Mesothelial cell of epicardium (in vitro differentiated cells): ENCODE data around the gene METAP1D. TPM values are rescaled to one million over a fixed set of nuclear protein-coding genes. Genes with fewer than 3 reads are reported as not detected.
"Not testable (repeated sequence)": the region's sequence is repeated elsewhere in the genome, so short reads cannot be mapped to it uniquely, and the experiment has no call there.

Experiments
- DNase-seq, 2 experiments: peaks; one replicate each; pipeline ENCODE4 v3.0.0; 2021; ENCODE audit warnings: low spot score in 2 of 2; ENCODE audit not compliant: unreplicated experiment in 2 of 2
- H3K27ac Mint-ChIP-seq: 2 replicates; pipeline ENCODE4 v1.8.0; 2021; ENCODE audit warnings: mixed read lengths
- H3K27me3 Mint-ChIP-seq: 2 replicates; pipeline ENCODE4 v1.8.0; 2021; ENCODE audit warnings: low read depth, mixed read lengths
- H3K36me3 Mint-ChIP-seq: 2 replicates; pipeline ENCODE4 v1.8.0; 2021; ENCODE audit warnings: mixed read lengths
- H3K4me1 Mint-ChIP-seq: 2 replicates; pipeline ENCODE4 v1.8.0; 2021; ENCODE audit warnings: mixed read lengths
- H3K4me3 Mint-ChIP-seq: 2 replicates; pipeline ENCODE4 v1.8.0; 2021; ENCODE audit warnings: mild to moderate bottlenecking, moderate library complexity, mixed read lengths
- H3K9me3 Mint-ChIP-seq: 2 replicates; pipeline ENCODE4 v1.8.0; 2021; ENCODE audit warnings: mixed read lengths
- CTCF ChIP-seq: fragments of 200-600 bp; sonication (generic); IDR thresholded peaks from one replicate; pipeline ENCODE4 v1.5.0; 2021; ENCODE audit warnings: antibody characterized with exemption; ENCODE audit not compliant: unreplicated experiment
- total RNA-seq: library from RNA; stranded (reverse); gene quantifications from 3 replicates; pipeline ENCODE4 v1.2.1, GENCODE V29; 2021

METAP1D gene
- total RNA-seq, 1 donor from 2014 or later, result 13.5 TPM

GRCh38 chr2:172050479-172051125, 50.8 kb downstream of the METAP1D start:
- no peak overlapping the region for H3K4me3 Mint-ChIP-seq
- no peak for TF ChIP-seq CTCF
- H3K9me3 Mint-ChIP-seq, result no peaks in the 10 kb centered on the region
- peak overlapping the region; percentile 54 for H3K27ac Mint-ChIP-seq
- peaks cover 41% of the 10 kb centered on the region for H3K4me1 Mint-ChIP-seq
- DNase-seq, result no peak
- no peaks in the 10 kb centered on the region for H3K36me3 Mint-ChIP-seq
- no peaks in the 10 kb centered on the region for H3K27me3 Mint-ChIP-seq

- H3K27ac Mint-ChIP-seq, result peak overlapping the region; percentile 43
- DNase-seq, result no peak
Observed at GRCh38 chr2:172052000-172052983, 52.5 kb downstream of the METAP1D start.

GRCh38 chr2:172053486-172053885, 53.7 kb downstream of the METAP1D start:
- Mint-ChIP-seq H3K9me3 (no peaks in the 10 kb centered on the region), H3K4me1 (peaks cover 34% of the 10 kb centered on the region), H3K36me3 (no peaks in the 10 kb centered on the region), H3K27me3 (peaks cover 10% of the 10 kb centered on the region), H3K27ac (peak overlapping the region; percentile 9), H3K4me3 (no peak overlapping the region)
- no peak for TF ChIP-seq CTCF
- no peak for DNase-seq

More at GRCh38 chr2:172052000-172052983, 52.5 kb downstream of the METAP1D start:
- H3K36me3 Mint-ChIP-seq, result no peaks in the 10 kb centered on the region
- TF ChIP-seq CTCF, result no peak
- H3K9me3 Mint-ChIP-seq, result no peaks in the 10 kb centered on the region
- H3K4me3 Mint-ChIP-seq, result no peak overlapping the region
- H3K4me1 Mint-ChIP-seq, result peaks cover 34% of the 10 kb centered on the region
- peaks cover 10% of the 10 kb centered on the region for H3K27me3 Mint-ChIP-seq

GRCh38 chr2:172056293-172056692, 56.5 kb downstream of the METAP1D start:
- Mint-ChIP-seq H3K27ac (no peak overlapping the region), H3K27me3 (peaks cover 11% of the 10 kb centered on the region), H3K4me1 (peaks cover 26% of the 10 kb centered on the region), H3K4me3 (no peak overlapping the region), H3K36me3 (no peaks in the 10 kb centered on the region), H3K9me3 (no peaks in the 10 kb centered on the region)
- no peak for TF ChIP-seq CTCF
- DNase-seq, result no peak

- TF ChIP-seq CTCF, result no peak
- Mint-ChIP-seq H3K27ac (no peak overlapping the region), H3K27me3 (peaks cover 11% of the 10 kb centered on the region), H3K9me3 (no peaks in the 10 kb centered on the region), H3K4me3 (no peak overlapping the region), H3K4me1 (peaks cover 4% of the 10 kb centered on the region), H3K36me3 (peaks cover 3% of the 10 kb centered on the region)
- DNase-seq, result no peak
Observed at GRCh38 chr2:172058660-172059059, 58.9 kb downstream of the METAP1D start.

GRCh38 chr2:172060118-172060517, 60.4 kb downstream of the METAP1D start:
- DNase-seq, H3K9me3 Mint-ChIP-seq, H3K36me3 Mint-ChIP-seq, H3K4me3 Mint-ChIP-seq, H3K27ac Mint-ChIP-seq, H3K4me1 Mint-ChIP-seq: not testable (repeated sequence)
- peaks cover 11% of the 10 kb centered on the region for H3K27me3 Mint-ChIP-seq
